Suprapubic skin (tissue), 4 donors: ENCODE measurements around the gene ING1. TPM values are rescaled to one million over a fixed set of nuclear protein-coding genes. Genes with fewer than 3 reads are reported as not detected.

Experiments used
- DNase-seq, 2 donors: peaks; one replicate each; pipeline ENCODE4 v3.0.0-alpha.2; 2019; ENCODE audit warnings: low spot score in 2 of 2
- H3K27ac ChIP-seq: fragments of 200-600 bp; sonication (generic); one replicate; pipeline ENCODE4 v1.5.1; 2019
- H3K27me3 ChIP-seq: fragments of 200-600 bp; sonication (generic); one replicate; pipeline ENCODE4 v1.5.1; 2019
- H3K36me3 ChIP-seq: fragments of 200-600 bp; sonication (generic); one replicate; pipeline ENCODE4 v1.5.1; 2019
- H3K4me1 ChIP-seq: fragments of 200-600 bp; sonication (generic); one replicate; pipeline ENCODE4 v1.5.1; 2019
- H3K4me3 ChIP-seq: fragments of 200-600 bp; sonication (generic); one replicate; pipeline ENCODE4 v1.5.1; 2019; ENCODE audit warnings: mild to moderate bottlenecking
- H3K9me3 ChIP-seq: fragments of 200-600 bp; sonication (generic); one replicate; pipeline ENCODE4 v1.5.1; 2019
- CTCF ChIP-seq, 2 donors: fragments of 200-600 bp in 1 of 2; fragments of 450-650 bp in 1 of 2; sonication (generic) in 1 of 2; IDR thresholded peaks; one replicate each; pipeline ENCODE4 v1.5.1; 2016 to 2019; ENCODE audit warnings: antibody characterized with exemption in 2 of 2, mild to moderate bottlenecking in 1 of 2, moderate library complexity in 1 of 2
- EP300 ChIP-seq: sonication (generic); formaldehyde crosslinking; IDR thresholded peaks from one replicate; pipeline ENCODE4 v1.6.1; 2017; ENCODE audit warnings: antibody characterized with exemption
- POLR2A ChIP-seq, 2 donors: fragments of 450-650 bp; IDR thresholded peaks; one replicate each; pipeline ENCODE4 v1.6.1; 2017; ENCODE audit warnings: antibody characterized with exemption in 2 of 2, mild to moderate bottlenecking in 2 of 2, moderate library complexity in 2 of 2
- POLR2AphosphoS5 ChIP-seq, 3 donors: sonication (generic); formaldehyde crosslinking; IDR thresholded peaks; one replicate each; pipeline ENCODE4 v1.6.1; 2017; ENCODE audit warnings: antibody characterized with exemption in 3 of 3
- WGBS: methylation state at CpG from one replicate; pipeline ENCODE4 v1.1.5; 2018; 5-methylcytosine and 5-hydroxymethylcytosine counted together
- total RNA-seq, 4 donors: library from RNA; depleted of rRNA; stranded (reverse); fragments of >200 nt; gene quantifications; one replicate each; pipeline ENCODE4 v1.1.0, GENCODE V29; 2016

The ING1 gene
- total RNA-seq, 4 donors from 2014 or later = 10.6 to 25.7 (median 19.9) TPM

- Histone ChIP-seq H3K36me3 (no peaks in the 10 kb centered on the region), H3K4me3 (no peak overlapping the region), H3K27ac (no peak overlapping the region), H3K27me3 (peaks cover 10% of the 10 kb centered on the region), H3K4me1 (no peaks in the 10 kb centered on the region), H3K9me3 (no peaks in the 10 kb centered on the region)
- TF ChIP-seq POLR2A (IDR thresholded peaks at IDR 0.05) (no peak), POLR2AphosphoS5 (IDR thresholded peaks at IDR 0.05) (no peak), EP300 (no peak), CTCF (IDR thresholded peaks at IDR 0.05) (no peak)
- WGBS = 58% methylated on average over 9 of the region's 9 CpGs
- DNase-seq = no peak
Measured at GRCh38 chr13:110771194-110771593, 57.7 kb downstream of the ING1 start.

- Histone ChIP-seq H3K27ac (no peak overlapping the region), H3K4me3 (no peak overlapping the region), H3K9me3 (no peaks in the 10 kb centered on the region), H3K27me3 (peaks cover 10% of the 10 kb centered on the region), H3K4me1 (no peaks in the 10 kb centered on the region), H3K36me3 (no peaks in the 10 kb centered on the region)
- WGBS = 87% methylated on average over 12 of the region's 13 CpGs
- no peak for TF ChIP-seq EP300
- TF ChIP-seq POLR2AphosphoS5 (IDR thresholded peaks at IDR 0.05) = no peak
- TF ChIP-seq POLR2A (IDR thresholded peaks at IDR 0.05) = no peak
- no peak for TF ChIP-seq CTCF (IDR thresholded peaks at IDR 0.05)
- DNase-seq = no peak
Measured at GRCh38 chr13:110772091-110772984, 58.8 kb downstream of the ING1 start.

Other genes with a start within 250 kb of the ING1 start
- gene RAB20, start 152.0 kb upstream of the ING1 start, total RNA-seq = 1 to 10 TPM; 2.0 to 6.7 (median 3.7) TPM
- gene NAXD, start 98.2 kb upstream of the ING1 start, total RNA-seq = 10 to 100 TPM; 26.4 to 38.3 (median 32.4) TPM
- 100 to 1,000 TPM in 2 of 4 donors, 10 to 100 TPM in 2; 35.1 to 130 (median 80.9) TPM for gene CARS2, start 7.6 kb upstream of the ING1 start, total RNA-seq
- 10 to 100 TPM; 39.5 to 94.4 (median 56.2) TPM for gene ANKRD10, start 201.4 kb downstream of the ING1 start, total RNA-seq